GM12873 (cell line): ENCODE measurements around the gene TNFAIP2.

Experiments
- TF ChIP-seq, protein P1 (sequence below): IDR thresholded peaks from 2 replicates; pipeline ENCODE4 v1.5.1; 2012; ENCODE audit warnings: low read depth, mild to moderate bottlenecking, moderate library complexity, low read length, control low read depth; ENCODE audit not compliant: insufficient read depth; ENCODE audit errors: missing control alignments

TNFAIP2 gene

DNA sequence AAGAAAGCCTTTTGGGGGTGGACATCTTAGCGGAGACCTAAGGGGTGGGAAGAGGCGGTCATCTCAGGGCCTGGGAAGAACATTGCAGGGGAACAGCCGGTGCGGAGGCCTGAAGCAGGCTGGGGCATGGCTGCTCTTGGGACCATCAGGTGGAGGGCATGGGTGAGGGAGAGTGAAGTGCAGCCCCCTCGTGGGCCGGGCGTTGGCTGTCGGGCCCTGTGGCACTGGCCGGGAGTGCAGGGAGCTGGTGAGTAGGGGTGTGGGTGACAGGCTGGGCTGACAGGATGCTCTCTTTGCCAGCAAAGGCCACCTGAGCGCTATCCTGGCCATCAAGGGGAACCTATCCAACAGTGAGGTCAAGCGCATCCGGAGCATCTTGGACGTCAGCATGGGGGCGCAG, 11.7 kb downstream of the TNFAIP2 start:
- TF ChIP-seq, protein P1, sequence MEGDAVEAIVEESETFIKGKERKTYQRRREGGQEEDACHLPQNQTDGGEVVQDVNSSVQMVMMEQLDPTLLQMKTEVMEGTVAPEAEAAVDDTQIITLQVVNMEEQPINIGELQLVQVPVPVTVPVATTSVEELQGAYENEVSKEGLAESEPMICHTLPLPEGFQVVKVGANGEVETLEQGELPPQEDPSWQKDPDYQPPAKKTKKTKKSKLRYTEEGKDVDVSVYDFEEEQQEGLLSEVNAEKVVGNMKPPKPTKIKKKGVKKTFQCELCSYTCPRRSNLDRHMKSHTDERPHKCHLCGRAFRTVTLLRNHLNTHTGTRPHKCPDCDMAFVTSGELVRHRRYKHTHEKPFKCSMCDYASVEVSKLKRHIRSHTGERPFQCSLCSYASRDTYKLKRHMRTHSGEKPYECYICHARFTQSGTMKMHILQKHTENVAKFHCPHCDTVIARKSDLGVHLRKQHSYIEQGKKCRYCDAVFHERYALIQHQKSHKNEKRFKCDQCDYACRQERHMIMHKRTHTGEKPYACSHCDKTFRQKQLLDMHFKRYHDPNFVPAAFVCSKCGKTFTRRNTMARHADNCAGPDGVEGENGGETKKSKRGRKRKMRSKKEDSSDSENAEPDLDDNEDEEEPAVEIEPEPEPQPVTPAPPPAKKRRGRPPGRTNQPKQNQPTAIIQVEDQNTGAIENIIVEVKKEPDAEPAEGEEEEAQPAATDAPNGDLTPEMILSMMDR, result no peak

DNA sequence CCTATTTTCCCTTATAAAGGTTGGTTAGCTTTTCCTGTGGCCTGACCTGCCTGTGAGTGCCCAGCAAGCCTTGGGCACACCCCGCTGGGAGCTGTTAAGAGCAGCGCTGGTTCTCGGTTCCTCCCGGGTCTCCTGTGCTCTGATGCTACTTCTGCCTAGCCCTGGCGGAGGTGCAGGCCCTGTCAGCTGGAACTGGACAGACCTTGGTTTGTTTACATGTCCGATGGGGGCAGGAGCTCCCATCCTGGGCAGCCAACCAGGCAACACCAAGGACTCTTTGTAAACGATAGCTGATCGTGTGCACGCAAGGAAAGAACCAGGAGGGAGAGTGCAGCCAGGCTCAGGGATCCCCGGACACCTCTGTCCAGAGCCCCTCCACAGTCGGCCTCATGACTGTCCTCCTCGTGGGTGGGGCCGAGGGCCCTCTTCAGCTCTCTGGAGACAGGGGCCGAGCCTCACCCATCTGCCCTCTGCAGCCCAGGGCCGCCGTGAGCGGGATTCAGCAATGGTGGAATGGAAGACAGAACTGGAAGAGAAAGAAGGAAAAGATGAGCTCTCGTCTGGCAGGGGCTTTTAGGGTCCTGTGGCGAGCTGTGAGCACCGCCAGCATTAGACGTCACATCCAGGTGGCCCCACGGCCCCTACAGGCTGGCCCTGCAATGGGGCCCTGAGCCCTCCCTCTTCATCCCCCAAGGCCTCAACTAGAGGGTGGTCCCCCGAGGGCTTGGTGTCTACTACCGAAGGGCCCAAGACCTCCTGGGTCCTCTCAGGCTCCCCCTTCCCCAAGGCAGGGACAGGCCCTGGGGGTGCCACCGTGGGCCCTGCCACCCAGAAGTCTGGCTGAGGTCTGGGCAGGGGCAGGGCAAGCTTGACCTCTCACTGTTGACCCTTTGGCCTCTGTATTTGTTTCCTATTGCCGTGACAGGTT, 12.3 kb downstream of the TNFAIP2 start:
- TF ChIP-seq, protein P1, result no peak

- TF ChIP-seq, protein P1, result no peak
Observed at GRCh38 chr14:103136388-103137271, 13.4 kb downstream of the TNFAIP2 start.

GRCh38 chr14:103137689-103138300, 14.5 kb downstream of the TNFAIP2 start:
- TF ChIP-seq, protein P1, result no peak

GRCh38 chr14:103138301-103139131, 15.3 kb downstream of the TNFAIP2 start:
- TF ChIP-seq, protein P1, result no peak

DNA sequence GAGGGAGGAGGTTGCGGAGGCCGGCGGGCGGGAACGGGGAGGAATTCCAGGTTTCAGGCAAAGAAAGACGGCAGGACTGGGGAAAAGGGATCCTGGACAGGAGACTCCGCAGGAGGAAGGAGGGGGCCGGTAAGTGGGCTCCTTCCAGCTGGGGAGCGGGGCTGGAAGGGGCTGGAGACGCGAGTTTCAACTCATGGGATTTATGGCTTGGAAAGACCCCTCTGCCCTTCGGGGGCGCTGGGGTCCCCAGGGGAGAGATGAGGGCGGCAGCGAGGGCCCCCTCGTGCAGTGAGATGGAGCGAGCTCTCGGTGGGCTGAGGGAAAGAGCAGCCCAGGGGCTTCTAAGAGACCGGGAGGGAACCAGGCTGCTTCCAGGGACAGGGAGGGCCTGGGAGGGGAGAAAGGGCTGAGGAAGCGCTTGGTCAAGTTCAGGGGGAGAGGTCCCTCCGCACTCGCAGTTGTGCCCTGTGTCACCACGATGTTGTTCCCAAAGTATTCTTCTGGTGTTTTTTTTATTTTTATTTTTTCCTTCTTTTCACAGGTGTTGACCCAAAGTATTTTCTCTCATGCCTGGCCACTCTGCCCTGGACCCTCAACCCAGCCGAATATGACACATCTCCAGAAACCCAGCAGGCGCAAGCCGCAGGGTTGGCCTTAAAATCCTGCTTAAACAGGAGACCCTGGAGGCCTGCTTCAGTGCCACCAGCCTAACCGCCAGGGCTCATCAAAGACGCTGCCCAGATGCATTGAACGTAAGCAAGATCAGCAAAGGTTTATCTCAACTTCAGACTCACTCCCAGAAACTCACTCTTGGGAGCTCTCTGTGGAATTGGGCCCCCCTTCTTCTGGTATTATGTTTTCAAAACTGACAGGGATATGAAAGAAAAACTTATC, 16.1 kb downstream of the TNFAIP2 start:
- TF ChIP-seq, protein P1, result no peak
